Dedifferentiated amniotic fluid mesenchymal stem cell (primary cell): Measurements from ENCODE around the gene GTF2H1.
"Not testable (repeated sequence)": the region's sequence is repeated elsewhere in the genome, so short reads cannot be mapped to it uniquely, and the experiment has no call there.

Source experiments
- DNase-seq: peaks from one replicate; pipeline ENCODE4 v3.0.0-alpha.2; 2016; ENCODE audit errors: extremely low spot score

Gene GTF2H1

GRCh38 chr11:18319914-18320313 lies 2.5 kb upstream of the GTF2H1 start:
- no peak for DNase-seq

DNA sequence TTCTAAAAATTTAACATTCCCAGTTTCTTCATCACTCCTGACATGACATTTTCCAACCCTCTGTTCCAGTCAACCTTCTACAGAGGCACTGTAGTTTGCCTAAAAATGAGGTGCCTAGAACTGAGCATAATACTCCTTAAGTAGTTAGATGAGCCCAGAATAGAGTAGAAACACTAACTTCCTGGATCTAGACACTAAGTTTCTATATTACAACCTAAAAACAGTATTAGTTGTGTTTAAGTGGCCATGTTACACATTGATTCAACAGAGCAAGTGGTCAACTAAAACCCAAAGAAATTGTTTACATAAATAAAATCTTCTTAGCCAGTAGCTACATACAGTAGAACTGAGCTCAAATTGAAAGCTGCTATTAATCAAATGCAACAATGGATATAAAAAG lies 1.8 kb upstream of the GTF2H1 start:
- no peak for DNase-seq

GRCh38 chr11:18321578-18321968 lies 794 bp upstream of the GTF2H1 start:
- DNase-seq: no peak

DNA sequence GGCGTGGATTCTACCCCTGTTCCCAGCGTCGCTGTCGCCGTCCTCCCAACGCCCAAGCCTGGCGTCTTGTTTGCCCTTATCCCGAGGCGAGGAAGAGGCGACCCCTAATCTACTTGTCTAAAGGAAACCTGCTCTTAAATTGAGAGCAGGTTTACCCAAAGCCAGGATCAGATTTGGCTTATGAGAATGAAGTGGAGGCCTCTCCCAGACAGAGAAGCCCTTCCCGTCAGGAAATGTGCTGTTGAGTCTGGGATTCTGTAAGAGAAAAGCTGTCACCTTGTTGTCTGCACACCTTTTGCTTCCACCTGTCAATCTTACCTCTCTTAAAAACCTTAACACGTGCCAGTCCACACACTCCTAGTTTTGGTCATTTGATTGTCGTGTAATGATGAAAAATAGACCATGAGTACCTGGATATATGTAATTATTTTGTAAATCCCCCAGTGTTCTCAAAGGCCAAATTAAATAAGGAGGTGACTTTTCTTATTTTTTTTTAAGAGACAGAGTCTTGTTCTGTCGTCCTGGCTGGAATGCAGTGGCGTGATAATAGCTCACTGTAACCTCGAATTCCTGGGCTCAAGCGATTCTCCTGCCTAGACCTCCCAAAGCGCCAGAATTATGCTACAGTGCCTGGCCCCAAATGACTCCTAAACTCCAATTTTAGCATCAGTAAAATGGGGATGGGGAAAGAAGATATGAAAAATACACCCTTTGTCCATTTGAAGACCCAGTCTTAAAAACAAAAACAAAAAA lies 627 bp downstream of the GTF2H1 start:
- DNase-seq: no peak

DNA sequence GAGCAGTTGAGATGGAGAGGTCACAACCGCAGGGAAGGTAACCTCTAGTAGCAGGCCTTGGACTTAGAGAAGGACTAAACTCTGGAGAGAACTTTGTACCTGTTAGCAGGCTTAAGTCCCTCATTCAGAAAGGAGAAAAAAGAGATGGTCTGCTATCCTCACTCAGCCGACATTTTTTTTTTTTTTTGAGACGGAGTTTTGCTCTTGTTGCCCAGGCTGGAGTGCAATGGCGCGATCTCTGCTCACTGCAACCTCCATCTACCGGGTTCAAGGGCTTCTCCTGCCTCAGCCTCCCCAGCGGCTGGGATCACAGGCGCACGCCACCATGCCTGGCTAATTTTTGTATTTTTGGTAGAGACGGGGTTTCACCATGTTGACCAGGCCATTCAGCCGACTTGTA lies 1.5 kb downstream of the GTF2H1 start:
- not testable (repeated sequence) for DNase-seq

DNA sequence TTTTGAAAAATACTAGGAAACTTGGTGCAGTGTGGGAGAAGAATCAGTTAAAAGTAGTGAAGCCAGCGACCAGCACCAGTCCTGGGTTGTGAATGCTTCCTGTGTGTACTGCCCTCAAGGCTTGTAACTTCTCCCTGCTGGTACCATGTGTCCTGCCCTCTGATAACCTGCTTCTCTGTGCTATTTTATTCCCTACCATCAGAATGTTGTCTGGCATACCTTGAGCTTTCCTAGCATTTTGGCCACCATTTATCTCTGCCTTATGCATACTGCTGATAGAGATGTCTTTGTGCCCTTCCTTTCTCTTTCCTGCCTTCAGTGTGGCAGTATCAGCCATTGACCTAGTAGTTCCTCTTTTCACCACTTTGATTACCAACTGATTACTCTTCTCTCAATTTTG lies 2.0 kb downstream of the GTF2H1 start:
- DNase-seq: no peak

- no peak for DNase-seq
Observed at GRCh38 chr11:18329196-18329870, 7.0 kb downstream of the GTF2H1 start.

DNA sequence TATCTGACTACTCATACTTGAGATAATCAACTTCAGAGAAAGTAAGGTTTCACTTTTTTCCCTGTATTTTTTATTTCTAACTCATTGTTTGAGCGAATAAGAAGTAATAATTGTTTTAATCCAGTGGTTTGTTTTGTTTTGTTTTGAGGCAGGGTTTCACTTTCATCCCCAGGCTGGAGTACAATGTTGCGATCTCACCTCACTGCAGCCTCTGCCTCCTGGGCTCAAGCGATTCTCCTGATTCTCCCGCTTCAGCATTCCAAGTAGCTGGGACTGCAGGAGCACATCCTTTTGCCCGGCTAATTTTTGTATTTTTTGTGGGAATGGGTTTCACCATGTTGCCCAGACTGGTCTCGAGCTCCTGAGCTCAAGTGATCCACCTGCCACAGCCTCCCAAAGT lies 8.6 kb downstream of the GTF2H1 start:
- DNase-seq: no peak

- no peak for DNase-seq
Observed at GRCh38 chr11:18332302-18332701, 9.9 kb downstream of the GTF2H1 start.

- no peak for DNase-seq
Observed at GRCh38 chr11:18332891-18333290, 10.5 kb downstream of the GTF2H1 start.

GRCh38 chr11:18347471-18348125 lies 25.2 kb downstream of the GTF2H1 start:
- peak; percentile 85 for DNase-seq

DNA sequence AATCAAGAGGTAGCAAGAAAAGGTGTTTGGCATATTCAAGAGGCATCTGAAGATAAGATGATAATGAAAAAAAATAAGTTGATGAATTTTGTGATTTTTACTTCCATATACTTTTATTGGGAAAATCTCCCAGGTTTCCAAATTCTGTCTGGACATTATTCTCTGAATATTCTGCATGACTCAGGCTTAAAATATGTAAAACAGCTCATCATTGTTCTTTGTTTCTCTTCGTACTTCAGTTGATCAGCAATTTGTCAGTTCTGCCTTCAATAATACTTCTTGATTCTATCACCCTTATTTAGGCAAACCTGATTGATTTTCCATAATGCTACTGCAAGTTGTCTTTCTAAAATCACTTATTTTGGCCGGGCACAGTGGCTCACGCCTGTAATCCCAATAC lies 30.2 kb downstream of the GTF2H1 start:
- peak; percentile 18 for DNase-seq

DNA sequence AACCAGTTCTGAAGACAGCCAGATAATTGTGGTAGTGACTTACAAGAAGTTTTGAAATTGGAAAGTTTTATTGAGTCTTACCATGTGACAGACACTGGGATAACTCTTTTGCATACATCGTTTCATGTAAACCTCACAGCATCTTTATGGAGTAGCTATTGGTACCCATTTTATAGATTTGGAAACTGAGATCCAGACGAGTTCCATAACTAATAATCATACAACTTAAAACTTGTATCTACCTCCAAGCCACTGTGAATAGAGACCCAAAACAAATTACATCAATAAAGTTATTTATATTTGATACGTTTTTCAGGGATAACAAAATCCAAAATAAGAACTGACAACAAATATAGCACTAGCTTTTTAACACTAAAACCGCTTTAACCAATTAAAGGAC lies 36.3 kb downstream of the GTF2H1 start:
- no peak for DNase-seq

GRCh38 chr11:18361154-18361553 lies 38.8 kb downstream of the GTF2H1 start:
- no peak for DNase-seq

- no peak for DNase-seq
Observed at GRCh38 chr11:18364495-18365073, 42.2 kb downstream of the GTF2H1 start.

DNA sequence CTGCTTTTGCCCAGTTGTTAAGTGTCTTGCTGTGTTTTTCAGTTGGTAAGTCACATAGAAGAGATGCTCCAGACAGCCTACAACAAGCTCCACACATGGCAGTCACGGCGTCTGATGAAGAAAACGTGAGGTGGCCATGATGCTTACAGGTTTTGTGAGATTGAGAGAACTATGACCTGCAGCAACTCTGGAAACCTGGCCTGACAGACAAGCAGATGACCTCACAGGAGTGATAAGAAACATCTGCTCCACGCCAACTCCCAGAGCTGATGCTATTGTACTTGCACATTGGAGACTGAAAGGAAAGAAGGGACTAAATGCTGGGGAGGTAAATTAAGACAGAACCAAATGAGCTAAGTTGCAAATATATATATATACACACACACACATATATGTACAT lies 43.4 kb downstream of the GTF2H1 start:
- no peak for DNase-seq

DNA sequence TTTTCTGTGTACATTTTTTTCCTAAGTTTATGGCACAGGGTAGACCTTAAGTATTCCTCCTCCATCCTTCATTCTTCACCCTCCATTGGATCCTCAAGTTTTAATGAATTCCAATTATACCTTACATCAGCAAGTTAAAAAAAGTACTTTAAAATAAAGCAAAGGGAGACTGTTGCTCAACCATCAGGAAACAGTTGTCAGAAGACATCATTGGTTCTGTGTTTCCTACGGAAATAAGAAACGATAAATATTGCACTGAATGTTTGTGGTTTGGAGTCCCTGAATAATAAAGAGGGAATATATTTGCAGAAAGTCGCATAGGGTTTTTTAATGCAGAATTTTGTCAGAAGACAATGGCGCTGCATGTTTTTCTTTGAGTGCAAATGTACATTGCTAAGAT lies 43.9 kb downstream of the GTF2H1 start:
- no peak for DNase-seq

GRCh38 chr11:18367431-18367830 lies 45.1 kb downstream of the GTF2H1 start:
- no peak for DNase-seq

DNA sequence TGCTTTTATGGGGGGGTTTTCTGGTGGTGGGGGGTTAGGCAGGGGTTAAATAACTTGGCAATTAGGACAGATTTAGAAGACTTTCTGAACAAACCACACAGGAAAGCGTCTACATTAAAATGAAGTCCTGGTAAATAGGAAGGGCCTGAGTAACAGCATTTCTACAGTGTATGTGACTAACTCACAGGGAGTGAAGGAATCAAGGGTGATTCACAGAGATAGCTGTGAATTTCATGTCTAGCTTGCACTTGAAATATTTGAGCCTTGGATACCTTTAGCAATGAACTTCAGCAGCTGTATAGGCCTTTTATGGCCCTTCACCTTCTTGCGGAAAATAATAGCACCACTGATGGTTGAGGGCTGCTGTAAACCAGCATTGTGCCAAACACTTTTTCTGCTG lies 45.9 kb downstream of the GTF2H1 start:
- DNase-seq: no peak

- DNase-seq: no peak
Observed at GRCh38 chr11:18369398-18369797, 47.0 kb downstream of the GTF2H1 start.

- DNase-seq: no peak
Observed at GRCh38 chr11:18371279-18371678, 48.9 kb downstream of the GTF2H1 start.

- no peak for DNase-seq
Observed at GRCh38 chr11:18372201-18372600, 49.8 kb downstream of the GTF2H1 start.

GRCh38 chr11:18374956-18375355 lies 52.6 kb downstream of the GTF2H1 start:
- DNase-seq: no peak
